DMS153 treated with DMSO at 0.1 percent for 48 hours (cell line): ENCODE results near the gene TUBB4B.
A peak's percentile ranks its signal among the peaks of the same experiment; 100 is the strongest.

Source experiments
- DNase-seq: peaks from one replicate; lab custom pipeline; 2025; ENCODE audit not compliant: unreplicated experiment; lab: John Stamatoyannopoulos, UW

The TUBB4B gene

DNA sequence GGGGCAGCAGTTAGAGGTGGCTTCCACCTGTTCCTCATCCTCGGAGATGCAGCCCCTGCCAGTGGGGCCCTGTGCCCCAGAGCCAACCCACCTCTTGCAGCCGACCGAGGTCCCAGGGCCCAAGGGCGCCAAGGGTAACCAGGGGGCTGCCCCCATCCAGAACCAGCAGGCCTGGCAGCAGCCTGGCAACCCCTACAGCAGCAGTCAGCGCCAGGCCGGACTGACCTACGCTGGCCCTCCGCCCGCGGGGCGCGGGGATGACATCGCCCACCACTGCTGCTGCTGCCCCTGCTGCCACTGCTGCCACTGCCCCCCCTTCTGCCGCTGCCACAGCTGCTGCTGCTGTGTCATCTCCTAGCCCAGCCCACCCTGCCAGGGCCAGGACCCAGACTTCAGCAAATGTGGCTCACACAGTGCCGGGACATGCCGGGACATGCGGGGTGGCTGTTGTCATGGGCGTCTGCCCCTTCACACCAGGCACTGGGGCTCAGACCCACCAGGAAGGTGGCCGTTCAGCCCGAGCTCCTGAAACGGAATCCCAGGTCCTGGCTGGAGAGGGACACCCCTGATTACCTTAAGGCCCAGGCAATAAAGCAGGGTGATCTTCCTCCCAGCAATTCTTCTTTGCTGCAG lies 15.3 kb upstream of the TUBB4B start:
- no peak for DNase-seq

DNA sequence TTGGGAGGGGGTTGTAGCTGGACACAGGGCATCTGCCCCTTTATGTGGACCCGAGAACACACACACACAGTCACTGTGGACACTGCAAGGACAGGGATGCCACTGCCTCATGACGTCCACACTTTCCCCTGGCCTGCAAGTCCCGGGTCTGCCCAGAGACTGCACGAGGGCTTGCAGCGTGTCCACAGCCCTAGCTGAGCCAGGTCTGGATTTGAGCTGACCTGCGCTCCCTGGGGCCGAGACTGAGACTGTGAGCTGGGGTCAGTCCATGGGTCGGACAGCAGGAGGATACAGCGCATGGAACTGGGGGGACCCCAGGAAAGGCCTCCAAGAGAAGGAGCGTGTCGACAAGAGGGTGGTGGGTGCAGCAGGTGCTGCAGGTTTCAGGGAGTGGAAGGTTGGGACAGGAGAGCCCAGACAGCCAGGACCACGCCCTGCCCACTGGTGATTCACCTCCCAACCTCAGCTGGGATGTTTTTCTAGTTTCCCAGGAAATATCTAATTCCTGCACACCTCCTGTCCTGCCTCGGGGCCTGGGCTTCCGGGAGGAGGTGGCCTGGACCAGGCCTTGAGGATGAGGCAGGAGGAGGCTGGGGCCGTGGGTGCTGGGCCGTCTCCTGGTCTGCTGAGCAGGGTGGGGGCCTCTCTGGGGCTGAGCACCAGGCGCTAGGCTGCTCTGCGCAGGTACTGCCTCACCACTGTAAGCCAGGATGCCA lies 14.6 kb upstream of the TUBB4B start:
- DNase-seq: no peak

GRCh38 chr9:137227054-137227852 lies 13.8 kb upstream of the TUBB4B start, which contains the start of gene RNF224:
Gene RNF224 (plus strand): TSS chr9:137227502. CDS start chr9:137228336, 834 bp downstream.
- peak; percentile 49 for DNase-seq

- DNase-seq: no peak
Observed at GRCh38 chr9:137227853-137228505, 13.1 kb upstream of the TUBB4B start.

GRCh38 chr9:137228506-137228967 lies 12.6 kb upstream of the TUBB4B start:
- DNase-seq: no peak

GRCh38 chr9:137228968-137229896 lies 11.9 kb upstream of the TUBB4B start:
- DNase-seq: no peak

GRCh38 chr9:137229903-137230704 lies 11.0 kb upstream of the TUBB4B start:
- DNase-seq: no peak

- no peak for DNase-seq
Observed at GRCh38 chr9:137230705-137231371, 10.2 kb upstream of the TUBB4B start, which contains the start of gene SLC34A3. Gene SLC34A3 (plus strand): TSS chr9:137230901. CDS start chr9:137231703, 802 bp downstream.

GRCh38 chr9:137231372-137232039 lies 9.6 kb upstream of the TUBB4B start:
- DNase-seq: no peak

- DNase-seq: no peak
Observed at GRCh38 chr9:137232101-137232500, 9.0 kb upstream of the TUBB4B start.

- no peak for DNase-seq
Observed at GRCh38 chr9:137232510-137232909, 8.6 kb upstream of the TUBB4B start.

GRCh38 chr9:137233143-137233980 lies 7.7 kb upstream of the TUBB4B start:
- DNase-seq: peak; percentile 31

DNA sequence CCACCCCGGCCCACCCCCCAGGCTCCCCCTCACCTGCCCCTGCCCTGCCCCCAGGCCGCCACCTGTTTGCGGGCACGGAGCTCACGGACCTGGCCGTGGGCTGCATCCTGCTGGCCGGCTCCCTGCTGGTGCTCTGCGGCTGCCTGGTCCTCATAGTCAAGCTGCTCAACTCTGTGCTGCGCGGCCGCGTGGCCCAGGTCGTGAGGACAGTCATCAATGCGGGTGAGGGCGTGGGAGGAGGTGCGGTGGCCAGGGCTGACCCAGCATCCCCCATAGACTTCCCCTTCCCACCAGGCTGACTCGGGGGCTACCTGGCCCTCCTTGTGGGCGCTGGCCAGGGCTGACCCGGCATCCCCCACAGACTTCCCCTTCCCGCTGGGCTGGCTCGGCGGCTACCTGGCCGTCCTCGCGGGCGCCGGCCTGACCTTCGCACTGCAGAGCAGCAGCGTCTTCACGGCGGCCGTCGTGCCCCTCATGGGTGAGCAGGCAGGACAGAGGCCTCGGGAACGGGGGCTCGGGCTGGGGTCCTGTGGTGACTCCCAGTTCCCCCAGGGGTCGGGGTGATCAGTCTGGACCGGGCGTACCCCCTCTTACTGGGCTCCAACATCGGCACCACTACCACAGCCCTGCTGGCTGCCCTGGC lies 6.9 kb upstream of the TUBB4B start:
- DNase-seq: no peak

- no peak for DNase-seq
Observed at GRCh38 chr9:137234758-137235423, 6.2 kb upstream of the TUBB4B start.

DNA sequence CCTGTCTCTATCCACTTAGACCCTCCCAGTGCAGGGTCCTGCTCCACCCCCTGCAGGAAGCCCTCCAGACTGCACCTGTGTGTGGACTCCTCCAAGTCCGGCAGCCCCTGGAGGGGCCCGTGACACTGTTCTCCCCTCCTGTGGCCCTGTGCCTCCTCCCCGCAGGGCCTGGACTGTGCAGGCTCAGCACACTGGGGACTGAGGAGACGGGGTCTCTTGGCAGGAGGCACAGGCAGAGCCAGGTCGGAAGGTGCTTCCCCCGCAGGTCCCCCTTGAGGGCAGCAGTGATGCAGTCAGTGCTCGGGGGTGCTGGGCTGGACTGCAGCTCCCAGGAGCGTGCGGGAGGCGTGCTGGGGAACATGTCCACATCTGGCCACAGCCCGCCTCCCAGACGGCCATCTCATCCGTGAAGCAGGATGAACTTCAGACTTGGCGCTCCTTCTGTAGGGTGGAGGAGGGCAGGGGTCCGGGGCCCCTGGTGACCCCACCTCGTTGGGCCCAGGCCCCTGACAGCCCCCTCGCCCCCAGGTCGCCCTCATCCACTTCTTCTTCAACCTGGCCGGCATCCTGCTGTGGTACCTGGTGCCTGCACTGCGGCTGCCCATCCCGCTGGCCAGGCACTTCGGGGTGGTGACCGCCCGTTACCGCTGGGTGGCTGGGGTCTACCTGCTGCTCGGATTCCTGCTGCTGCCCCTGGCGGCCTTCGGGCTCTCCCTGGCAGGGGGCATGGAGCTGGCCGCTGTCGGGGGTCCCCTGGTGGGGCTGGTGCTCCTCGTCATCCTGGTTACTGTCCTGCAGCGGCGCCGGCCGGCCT lies 5.5 kb upstream of the TUBB4B start:
- no peak for DNase-seq
